Neural progenitor cell (in vitro differentiated cells): Measurements from ENCODE around the gene DCLRE1C.

Source experiments
- CTCF ChIP-seq: fragments of 200-600 bp; sonication (generic); IDR thresholded peaks from 2 replicates; pipeline ENCODE4 v1.5.1; 2017; ENCODE audit warnings: antibody characterized with exemption, mild to moderate bottlenecking
- EZH2phosphoT487 ChIP-seq: fragments of 200-600 bp; sonication (generic); IDR thresholded peaks from 2 replicates; pipeline ENCODE4 v1.6.1; 2017; ENCODE audit warnings: antibody characterized with exemption

- TF ChIP-seq CTCF (no peak), EZH2phosphoT487 (no peak)
These were observed 28.6 kb downstream of the DCLRE1C start for GRCh38 chr10:14925268-14925667.
